SJSA1 (cell line): ENCODE results near the gene CLDN24. TPM values are rescaled to one million over a fixed set of nuclear protein-coding genes. Genes with fewer than 3 reads are reported as not detected.
"Not testable (repeated sequence)": the region's sequence is repeated elsewhere in the genome, so short reads cannot be mapped to it uniquely, and the experiment has no call there.

Source experiments
- DNase-seq, 2 experiments: peaks; one replicate each; pipeline ENCODE4 v3.0.0-alpha.2; 2015 to 2020; ENCODE audit warnings: low spot score in 2 of 2, low read depth in 1 of 2
- H3K27ac ChIP-seq: fragments of 250-450 bp; sonication (Bioruptor Pico); 2 replicates; pipeline ENCODE4 v1.5.1; 2020; ENCODE audit warnings: mild to moderate bottlenecking, moderate library complexity
- H3K27me3 ChIP-seq: fragments of 250-450 bp; sonication (Bioruptor Pico); replicated peaks from 2 replicates; pipeline ENCODE4 v1.5.1; 2020; ENCODE audit warnings: mild to moderate bottlenecking, moderate library complexity
- H3K36me3 ChIP-seq: fragments of 250-450 bp; sonication (Bioruptor Pico); 2 replicates; pipeline ENCODE4 v1.5.1; 2020; ENCODE audit warnings: mild to moderate bottlenecking
- H3K4me1 ChIP-seq: fragments of 250-450 bp; sonication (Bioruptor Pico); replicated peaks from 2 replicates; pipeline ENCODE4 v1.6.1; 2021; ENCODE audit warnings: mild to moderate bottlenecking
- H3K4me3 ChIP-seq: fragments of 250-450 bp; sonication (Bioruptor Pico); 2 replicates; pipeline ENCODE4 v1.5.1; 2020; ENCODE audit warnings: mild to moderate bottlenecking
- H3K9me3 ChIP-seq: fragments of 250-450 bp; sonication (Bioruptor Pico); replicated peaks from 2 replicates; pipeline ENCODE4 v1.5.1; 2020; ENCODE audit warnings: mild to moderate bottlenecking
- total RNA-seq: library from RNA; depleted of rRNA; stranded (reverse); fragments of >200 nt; shearing (Covaris generic); gene quantifications from 2 replicates; pipeline ENCODE4 v1.2.3, GENCODE V29; 2014

CLDN24 gene
- total RNA-seq, 1 experiment from 2014 or later, result not detected

DNA sequence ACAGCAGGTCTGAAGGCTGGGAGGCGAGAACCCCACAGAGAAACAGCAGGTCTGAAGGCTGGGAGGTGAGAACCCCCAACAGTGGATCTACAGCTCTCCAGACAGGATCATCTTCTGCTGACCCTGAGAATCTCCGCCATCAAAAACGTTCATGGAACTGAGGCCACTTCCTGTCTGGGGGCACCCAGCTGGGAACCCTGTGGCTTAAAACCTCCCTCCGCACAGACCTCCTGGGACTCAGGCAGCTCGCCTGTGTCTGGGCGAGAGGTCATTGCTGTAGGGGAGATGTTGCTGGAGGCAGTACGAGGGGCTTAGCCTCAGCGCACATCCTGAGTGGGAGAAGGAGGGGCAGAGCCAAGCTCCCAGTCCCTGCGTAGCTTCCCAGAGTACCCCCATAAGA, 15.1 kb upstream of the CLDN24 start:
- no peak overlapping the region for H3K4me3 ChIP-seq
- no peaks in the 10 kb centered on the region for H3K27me3 ChIP-seq
- H3K36me3 ChIP-seq, result no peaks in the 10 kb centered on the region
- no peak for DNase-seq
- no peaks in the 10 kb centered on the region for H3K9me3 ChIP-seq
- no peak overlapping the region for H3K27ac ChIP-seq
- peaks cover 17% of the 10 kb centered on the region for H3K4me1 ChIP-seq

DNA sequence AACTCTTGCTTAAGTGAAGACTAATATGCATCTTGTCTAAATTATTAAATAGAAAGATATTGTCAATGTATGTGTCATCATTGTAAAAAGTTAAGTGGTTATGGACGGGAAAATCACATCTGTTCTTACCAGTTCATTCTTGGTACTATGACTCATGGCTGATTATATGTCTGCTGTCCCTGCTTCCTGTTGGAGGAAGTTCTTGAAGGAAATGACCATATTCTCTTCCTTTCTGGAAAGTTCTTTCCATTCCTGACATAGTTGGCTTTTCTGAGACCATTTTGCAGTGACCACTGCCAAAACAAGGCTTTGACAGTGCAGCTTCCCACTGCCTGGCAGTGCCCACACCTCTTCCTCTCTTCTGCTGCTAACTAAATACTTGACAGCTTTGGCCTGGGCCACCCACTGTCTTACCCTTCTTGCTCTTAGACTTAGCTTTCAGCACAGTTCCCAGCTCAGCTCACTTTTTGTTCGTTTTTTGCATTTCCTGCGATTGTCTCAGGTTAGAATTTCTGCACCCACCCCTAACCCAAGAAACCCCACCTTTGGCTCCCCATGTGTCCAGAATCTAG, 13.2 kb upstream of the CLDN24 start:
- Histone ChIP-seq H3K4me3 (no peak overlapping the region), H3K4me1 (peaks cover 17% of the 10 kb centered on the region), H3K36me3 (no peaks in the 10 kb centered on the region), H3K27ac (peak overlapping the region; percentile 60), H3K9me3 (no peaks in the 10 kb centered on the region), H3K27me3 (no peaks in the 10 kb centered on the region)
- DNase-seq, result peak; percentile 49 to 70

DNA sequence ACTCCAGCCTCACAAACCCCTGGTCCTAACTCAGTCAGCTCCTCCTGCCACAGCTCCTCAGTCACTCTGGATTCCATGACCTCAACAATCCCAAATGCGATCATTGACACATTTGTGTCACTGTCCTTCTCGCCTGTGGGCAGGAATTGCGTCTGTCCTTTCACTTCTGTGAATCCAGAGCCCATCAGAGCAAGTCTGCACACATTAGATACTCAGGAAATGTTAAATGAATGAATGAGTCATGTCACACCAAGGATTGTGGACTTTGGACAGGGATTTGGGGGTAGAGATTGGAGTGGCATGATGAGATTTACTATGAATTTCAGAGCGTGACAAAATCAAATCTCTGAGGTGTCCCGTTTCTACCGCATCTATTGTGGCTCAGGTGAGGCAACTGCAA, 11.8 kb upstream of the CLDN24 start:
- Histone ChIP-seq H3K27me3 (no peaks in the 10 kb centered on the region), H3K9me3 (no peaks in the 10 kb centered on the region), H3K4me1 (peaks cover 17% of the 10 kb centered on the region), H3K36me3 (no peaks in the 10 kb centered on the region), H3K27ac (no peak overlapping the region), H3K4me3 (no peak overlapping the region)
- DNase-seq, result no peak

DNA sequence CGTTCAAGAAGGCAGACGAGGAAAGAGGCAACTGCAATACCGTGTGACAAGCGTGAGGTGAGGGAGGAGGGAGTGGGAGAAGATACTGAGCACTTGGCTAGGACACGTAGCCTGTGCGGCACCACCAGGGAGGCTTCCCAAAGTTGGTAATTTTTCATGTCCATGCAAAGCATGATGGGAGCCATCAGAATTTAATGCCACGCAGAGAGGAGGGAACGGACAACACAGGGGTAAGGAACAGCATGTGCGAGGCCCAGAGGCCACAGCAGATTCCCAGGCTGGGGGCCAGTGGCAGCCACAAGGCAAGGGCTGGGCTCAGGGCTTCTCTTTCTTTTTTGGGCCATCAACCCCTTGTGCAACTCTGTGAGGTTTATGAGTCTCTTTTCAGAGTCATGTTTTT, 11.0 kb upstream of the CLDN24 start:
- H3K9me3 ChIP-seq, result no peaks in the 10 kb centered on the region
- peaks cover 17% of the 10 kb centered on the region for H3K4me1 ChIP-seq
- H3K27ac ChIP-seq, result no peak overlapping the region
- no peak overlapping the region for H3K4me3 ChIP-seq
- no peak for DNase-seq
- no peaks in the 10 kb centered on the region for H3K36me3 ChIP-seq
- H3K27me3 ChIP-seq, result no peaks in the 10 kb centered on the region

DNA sequence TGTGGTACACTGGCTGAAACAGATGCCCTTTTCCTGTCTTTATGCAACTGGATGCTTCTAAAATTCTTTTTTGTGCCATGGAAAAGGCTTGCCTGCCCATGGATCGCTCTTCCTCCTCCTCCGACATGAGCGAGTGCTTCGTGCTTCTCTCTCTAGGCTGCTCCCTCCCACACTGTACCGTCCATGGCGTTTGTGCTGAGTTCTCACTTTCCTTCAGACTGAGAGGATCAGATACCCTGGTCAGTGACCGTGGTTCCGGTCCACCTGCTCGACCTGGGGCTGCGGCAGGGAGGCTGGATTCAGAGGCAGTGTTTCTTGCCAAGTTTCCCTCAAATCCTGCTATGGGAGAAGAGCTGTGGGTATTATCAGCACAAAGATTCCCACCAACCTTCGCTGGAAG, 10.2 kb upstream of the CLDN24 start:
- Histone ChIP-seq H3K27me3 (no peaks in the 10 kb centered on the region), H3K4me3 (no peak overlapping the region), H3K36me3 (no peaks in the 10 kb centered on the region), H3K4me1 (peaks cover 17% of the 10 kb centered on the region), H3K9me3 (no peaks in the 10 kb centered on the region), H3K27ac (no peak overlapping the region)
- no peak for DNase-seq

DNA sequence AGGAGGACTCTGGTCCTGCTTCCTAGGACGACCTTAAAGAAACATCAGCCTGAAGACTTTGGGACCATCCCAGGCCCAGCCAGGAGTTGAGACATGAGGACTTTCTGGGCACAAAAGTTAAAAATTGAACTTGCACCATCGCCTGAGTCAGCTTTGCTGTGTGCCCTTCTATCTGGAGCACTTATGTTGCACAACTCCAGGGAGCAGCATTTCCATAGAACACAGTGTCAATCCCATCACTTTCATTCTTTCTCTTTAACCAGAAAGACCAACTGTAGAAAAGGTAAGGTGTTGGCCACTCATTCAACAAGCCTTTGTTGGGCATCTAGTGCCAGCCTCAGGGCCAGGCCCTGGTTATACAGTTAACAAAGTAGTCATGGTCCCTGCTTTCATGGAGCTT, 8.6 kb upstream of the CLDN24 start:
- Histone ChIP-seq H3K27me3 (no peaks in the 10 kb centered on the region), H3K9me3 (peaks cover 12% of the 10 kb centered on the region; the same call in 1 of the 2 replicates), H3K27ac (no peak overlapping the region), H3K4me3 (no peak overlapping the region), H3K4me1 (peaks cover 16% of the 10 kb centered on the region), H3K36me3 (peaks cover 3% of the 10 kb centered on the region; the same call in 1 of the 2 replicates)
- DNase-seq, result no peak

DNA sequence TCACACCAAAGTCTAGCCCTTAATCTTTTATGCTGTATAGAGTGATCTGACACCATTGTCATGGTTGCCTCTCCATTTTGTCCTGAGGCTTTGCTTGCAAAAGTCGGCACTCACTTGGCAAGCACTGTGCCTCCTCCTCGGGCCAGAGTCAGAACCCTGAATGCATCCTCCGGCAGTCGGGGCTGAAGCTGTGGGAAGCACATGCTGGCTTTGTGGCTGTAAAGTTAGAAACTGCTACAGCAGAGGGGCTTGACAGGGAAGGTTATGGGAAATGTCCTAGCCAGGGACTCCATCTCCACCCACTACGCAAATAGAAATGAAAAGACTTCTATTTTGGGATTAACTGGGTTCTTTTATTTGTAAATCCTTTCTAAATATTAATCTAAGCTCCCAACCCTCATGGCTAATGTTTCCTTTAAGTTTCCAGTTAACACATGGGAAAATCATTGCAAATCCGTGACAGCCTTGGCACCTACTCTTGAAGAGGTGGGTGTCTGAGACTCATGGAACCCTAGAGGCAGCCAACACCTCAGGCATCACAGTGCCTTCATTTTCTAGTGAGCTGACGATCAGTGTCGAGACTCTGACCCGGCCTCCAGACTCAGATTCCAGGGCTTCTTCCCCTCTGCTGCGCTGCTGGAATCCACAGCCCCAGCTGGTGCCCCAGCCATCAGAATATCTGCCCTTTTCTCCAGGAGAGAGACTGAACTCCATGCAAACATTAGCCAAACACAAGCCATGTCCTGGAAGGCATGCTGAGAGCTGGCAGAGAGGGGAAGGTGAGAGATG, 7.9 kb upstream of the CLDN24 start:
- Histone ChIP-seq H3K4me1 (peaks cover 9% of the 10 kb centered on the region), H3K36me3 (peaks cover 3% of the 10 kb centered on the region; the same call in 1 of the 2 replicates), H3K9me3 (peaks cover 12% of the 10 kb centered on the region; the same call in 1 of the 2 replicates), H3K27me3 (no peaks in the 10 kb centered on the region), H3K4me3 (no peak overlapping the region), H3K27ac (no peak overlapping the region)
- no peak for DNase-seq

DNA sequence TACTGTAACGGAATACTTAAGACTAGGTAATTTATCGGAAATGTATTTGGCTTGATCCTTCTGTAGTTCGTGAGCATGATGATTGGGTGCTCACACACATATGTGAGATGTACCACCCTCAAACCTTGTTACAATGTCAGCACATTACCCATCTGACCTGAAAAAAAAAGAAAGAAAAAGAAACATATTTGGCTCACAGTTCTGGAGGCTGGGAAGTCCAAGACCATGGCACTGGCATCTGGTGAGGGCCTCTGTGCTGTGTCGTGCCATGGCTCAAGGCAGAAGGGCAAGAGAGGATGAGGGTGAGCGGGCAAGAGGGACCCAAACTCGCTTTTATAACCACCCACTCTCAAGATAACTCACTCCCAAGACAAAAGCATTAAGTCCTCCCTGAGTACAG, 7.0 kb upstream of the CLDN24 start:
- Histone ChIP-seq H3K9me3 (peaks cover 12% of the 10 kb centered on the region; the same call in 1 of the 2 replicates), H3K27ac (no peak overlapping the region), H3K27me3 (no peaks in the 10 kb centered on the region), H3K4me1 (peaks cover 8% of the 10 kb centered on the region; the same call in 1 of the 2 replicates), H3K4me3 (no peak overlapping the region), H3K36me3 (peaks cover 3% of the 10 kb centered on the region; the same call in 1 of the 2 replicates)
- DNase-seq, result no peak

DNA sequence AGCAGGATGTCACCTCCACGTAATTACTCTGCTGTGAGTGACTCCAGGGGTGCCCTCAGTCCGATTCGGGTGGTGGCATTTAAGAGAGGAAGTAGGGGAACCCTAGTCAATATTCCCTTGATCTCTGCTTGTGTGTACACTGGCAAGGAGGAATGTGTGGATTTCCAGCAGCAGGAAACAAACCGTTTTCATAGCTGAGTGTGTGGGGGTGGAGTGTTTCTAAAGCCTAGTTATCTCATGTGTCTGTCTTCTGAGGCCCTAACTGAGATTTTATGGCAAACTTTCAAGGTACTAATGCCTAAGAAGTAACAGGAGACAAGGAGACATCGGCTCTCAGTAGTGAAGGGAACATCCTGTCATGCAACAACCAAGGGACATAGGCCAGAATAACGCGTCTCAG, 6.6 kb upstream of the CLDN24 start:
- no peak overlapping the region for H3K4me3 ChIP-seq
- H3K4me1 ChIP-seq, result peaks cover 5% of the 10 kb centered on the region; the same call in 1 of the 2 replicates
- peaks cover 12% of the 10 kb centered on the region; the same call in 1 of the 2 replicates for H3K9me3 ChIP-seq
- peaks cover 3% of the 10 kb centered on the region; the same call in 1 of the 2 replicates for H3K36me3 ChIP-seq
- no peak overlapping the region for H3K27ac ChIP-seq
- no peak for DNase-seq
- no peaks in the 10 kb centered on the region for H3K27me3 ChIP-seq

DNA sequence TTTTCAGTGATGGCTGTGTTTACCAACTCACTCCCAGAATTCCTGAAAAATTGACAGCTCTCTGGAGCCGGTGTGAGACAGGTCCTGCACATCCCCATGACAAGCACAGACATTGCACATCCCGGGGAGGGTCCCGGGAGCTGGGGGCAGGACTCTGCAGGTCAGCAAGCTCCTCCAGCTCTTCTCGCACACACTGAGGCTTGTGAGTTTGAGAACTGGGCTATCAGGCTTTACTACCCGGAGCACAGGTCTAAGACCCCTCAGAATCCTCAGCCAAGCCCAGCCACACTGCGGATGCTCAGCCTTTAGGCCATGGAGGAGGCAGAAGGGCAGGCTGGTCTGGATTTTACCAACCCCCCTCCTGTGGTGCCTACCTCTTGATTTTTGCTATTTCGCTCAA, 5.6 kb upstream of the CLDN24 start:
- peaks cover 12% of the 10 kb centered on the region; the same call in 1 of the 2 replicates for H3K9me3 ChIP-seq
- no peak for DNase-seq
- no peaks in the 10 kb centered on the region for H3K27me3 ChIP-seq
- 0 out of 2 replicates have a peak, but pooled peaks cover 4% of the 10 kb centered on the region for H3K4me1 ChIP-seq
- peaks cover 3% of the 10 kb centered on the region; the same call in 1 of the 2 replicates for H3K36me3 ChIP-seq
- no peak overlapping the region for H3K27ac ChIP-seq
- no peak overlapping the region for H3K4me3 ChIP-seq

DNA sequence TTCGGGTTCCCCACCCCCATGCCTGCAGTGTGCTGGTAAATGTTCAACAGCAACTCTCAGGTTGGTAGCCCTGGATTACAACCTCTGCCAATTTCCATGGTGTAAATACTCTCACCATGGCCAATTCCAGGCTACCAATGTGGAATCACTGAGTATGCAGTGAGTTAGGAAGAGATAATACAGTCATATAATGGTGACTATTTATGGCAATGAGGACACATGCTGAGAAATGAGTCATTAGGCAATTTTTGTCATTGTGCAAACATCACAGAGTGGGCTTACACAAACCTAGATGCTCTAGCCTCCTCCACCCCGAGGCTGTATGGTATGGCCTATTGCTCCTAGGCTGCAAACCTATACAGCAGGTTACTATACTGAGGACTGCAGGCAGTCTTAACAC, 4.6 kb upstream of the CLDN24 start:
- peaks cover 12% of the 10 kb centered on the region; the same call in 1 of the 2 replicates for H3K9me3 ChIP-seq
- 0 out of 2 replicates have a peak, but pooled peaks cover 4% of the 10 kb centered on the region for H3K4me1 ChIP-seq
- H3K36me3 ChIP-seq, result peaks cover 3% of the 10 kb centered on the region; the same call in 1 of the 2 replicates
- no peak overlapping the region for H3K4me3 ChIP-seq
- no peak overlapping the region for H3K27ac ChIP-seq
- DNase-seq, result no peak
- H3K27me3 ChIP-seq, result no peaks in the 10 kb centered on the region

DNA sequence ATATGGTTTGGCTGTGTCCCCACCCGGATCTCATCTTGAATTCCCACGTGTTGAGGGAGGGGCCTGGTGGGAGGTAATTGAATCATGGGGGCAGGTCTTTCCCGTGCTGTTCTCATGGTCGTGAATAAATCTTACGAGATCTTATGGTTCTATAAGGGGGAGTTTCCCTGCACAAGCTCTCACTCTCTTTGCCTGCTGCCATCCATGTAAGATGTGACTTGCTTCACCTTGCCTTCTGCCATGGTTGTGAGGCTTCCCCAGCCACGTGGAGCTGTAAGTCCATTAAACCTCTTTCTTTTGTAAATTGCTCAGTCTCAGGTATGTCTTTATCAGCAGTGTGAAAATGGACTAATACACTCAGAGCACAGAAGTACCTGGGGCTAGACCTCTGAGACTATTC, 4.2 kb upstream of the CLDN24 start:
- H3K27me3 ChIP-seq, H3K4me1 ChIP-seq, DNase-seq, H3K36me3 ChIP-seq, H3K27ac ChIP-seq, H3K4me3 ChIP-seq: not testable (repeated sequence)
- peaks cover 12% of the 10 kb centered on the region; the same call in 1 of the 2 replicates for H3K9me3 ChIP-seq

DNA sequence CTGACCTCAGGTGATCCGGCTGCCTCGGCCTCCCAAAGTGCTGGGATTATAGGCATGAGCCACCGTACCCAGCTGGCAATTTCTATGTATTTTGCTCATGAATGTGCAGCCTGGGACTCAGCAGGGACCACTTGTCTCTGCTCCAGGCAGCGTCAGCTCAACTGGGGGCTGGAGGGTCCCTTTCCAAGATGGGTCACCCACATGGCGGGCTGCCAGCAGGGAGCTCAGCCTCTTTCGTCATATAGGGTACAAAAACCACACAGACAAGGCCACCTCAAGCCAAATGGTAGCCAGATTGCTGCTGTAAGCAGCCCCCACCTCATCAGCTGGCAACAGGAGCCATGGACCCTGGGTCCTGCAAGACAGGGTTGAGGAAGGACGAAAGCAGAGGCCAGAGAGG, 2.4 kb upstream of the CLDN24 start:
- H3K4me3 ChIP-seq, result no peak overlapping the region
- H3K9me3 ChIP-seq, result peaks cover 12% of the 10 kb centered on the region; the same call in 1 of the 2 replicates
- H3K27ac ChIP-seq, result no peak overlapping the region
- DNase-seq, result no peak
- peaks cover 13% of the 10 kb centered on the region; the same call in 1 of the 2 replicates for H3K36me3 ChIP-seq
- H3K4me1 ChIP-seq, result 0 out of 2 replicates have a peak, but pooled peaks cover 4% of the 10 kb centered on the region
- no peaks in the 10 kb centered on the region for H3K27me3 ChIP-seq

DNA sequence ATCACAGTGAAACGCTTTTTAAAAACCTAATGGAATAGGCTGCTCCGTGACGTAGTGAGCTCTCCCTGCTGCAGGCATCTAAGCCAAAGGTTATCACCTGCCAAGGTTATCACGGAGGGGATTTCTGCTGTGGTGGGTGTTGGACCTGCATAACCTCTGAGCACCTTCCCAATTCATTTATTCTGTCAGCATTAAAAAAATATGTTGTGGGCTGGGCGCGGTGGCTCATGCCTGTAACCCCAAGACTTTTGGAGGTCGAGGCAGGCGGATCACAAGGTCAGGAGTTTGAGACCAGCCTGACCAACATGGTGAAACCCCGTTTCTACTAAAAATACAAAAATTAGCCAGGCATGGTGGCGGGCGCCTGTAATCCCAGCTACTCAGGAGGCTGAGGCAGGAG, 1.8 kb upstream of the CLDN24 start:
- H3K4me3 ChIP-seq, H3K27me3 ChIP-seq, H3K27ac ChIP-seq, H3K4me1 ChIP-seq, DNase-seq: not testable (repeated sequence)
- peaks cover 12% of the 10 kb centered on the region; the same call in 1 of the 2 replicates for H3K9me3 ChIP-seq
- peaks cover 15% of the 10 kb centered on the region for H3K36me3 ChIP-seq
